Activated CD4-positive, alpha-beta memory T cell treated with anti-CD3 and anti-CD28 coated beads for 36 hours (primary cell): ENCODE measurements around the gene CADM2. TPM values are rescaled to one million over a fixed set of nuclear protein-coding genes. Genes with fewer than 3 reads are reported as not detected.
A peak's percentile ranks its signal among the peaks of the same experiment; 100 is the strongest.
"Not testable (repeated sequence)": the region's sequence is repeated elsewhere in the genome, so short reads cannot be mapped to it uniquely, and the experiment has no call there.

Experiments used
- CTCF ChIA-PET: fragments of 350-600 bp; sonication (Branson Sonifier 250); formaldehyde crosslinking; loops from one replicate; lab custom pipeline; 2021; ENCODE audit warnings: antibody characterized with exemption, inconsistent platforms; lab: Charles Lee
- POLR2A ChIA-PET: fragments of 350-600 bp; sonication (Branson Sonifier 250); formaldehyde crosslinking; loops from one replicate; lab custom pipeline; 2021; ENCODE audit warnings: antibody characterized with exemption; lab: Charles Lee
- DNase-seq: peaks from one replicate; pipeline ENCODE4 v3.0.0-alpha.2; 2020
- H3K27ac Mint-ChIP-seq: one replicate; pipeline ENCODE4 v1.8.0; 2021; ENCODE audit warnings: mixed read lengths
- H3K27me3 Mint-ChIP-seq: one replicate; pipeline ENCODE4 v1.8.0; 2021; ENCODE audit warnings: mixed read lengths
- H3K36me3 Mint-ChIP-seq: one replicate; pipeline ENCODE4 v1.8.0; 2021; ENCODE audit warnings: mixed read lengths
- H3K4me1 Mint-ChIP-seq: one replicate; pipeline ENCODE4 v1.8.0; 2021; ENCODE audit warnings: low read depth, mixed read lengths
- H3K4me3 Mint-ChIP-seq: one replicate; pipeline ENCODE4 v1.8.0; 2021; ENCODE audit warnings: mild to moderate bottlenecking, mixed read lengths
- H3K9me3 Mint-ChIP-seq: one replicate; pipeline ENCODE4 v1.8.0; 2021; ENCODE audit warnings: mixed read lengths
- intact Hi-C: fragments of 100-400 bp; cut with micrococcal nuclease; formaldehyde crosslinking; loops from one replicate; pipeline ENCODE4 v1.15.1; 2023
- total RNA-seq, 2 experiments: library from RNA; stranded (reverse); gene quantifications; one replicate each; pipeline ENCODE4 v1.2.3, GENCODE V29; 2021

Gene CADM2
- total RNA-seq, 2 experiments from 2014 or later: not detected

GRCh38 chr3:85481411-85482212, 522.8 kb downstream of the CADM2 start:
- intact Hi-C loops: no loop called here
- ChIA-PET POLR2A (no interaction called here), CTCF (no interaction called here)
- no peak for DNase-seq
- no peak overlapping the region for H3K4me3 Mint-ChIP-seq
- H3K36me3 Mint-ChIP-seq: no peaks in the 10 kb centered on the region
- H3K27me3 Mint-ChIP-seq: no peaks in the 10 kb centered on the region
- peaks cover 2% of the 10 kb centered on the region for H3K9me3 Mint-ChIP-seq
- no peaks in the 10 kb centered on the region for H3K4me1 Mint-ChIP-seq
- no peak overlapping the region for H3K27ac Mint-ChIP-seq

GRCh38 chr3:85482213-85482490, 523.4 kb downstream of the CADM2 start:
- Mint-ChIP-seq H3K4me3 (no peak overlapping the region), H3K9me3 (peaks cover 2% of the 10 kb centered on the region), H3K36me3 (no peaks in the 10 kb centered on the region), H3K4me1 (no peaks in the 10 kb centered on the region), H3K27me3 (no peaks in the 10 kb centered on the region), H3K27ac (no peak overlapping the region)
- CTCF ChIA-PET: no interaction called here
- DNase-seq: no peak
- intact Hi-C loops: no loop called here
- POLR2A ChIA-PET: no interaction called here

GRCh38 chr3:85483986-85484385, 525.2 kb downstream of the CADM2 start:
- no peaks in the 10 kb centered on the region for H3K4me1 Mint-ChIP-seq
- H3K27ac Mint-ChIP-seq: no peak overlapping the region
- ChIA-PET POLR2A (no interaction called here), CTCF (no interaction called here)
- no peak for DNase-seq
- intact Hi-C loops: no loop called here
- H3K27me3 Mint-ChIP-seq: no peaks in the 10 kb centered on the region
- H3K36me3 Mint-ChIP-seq: no peaks in the 10 kb centered on the region
- H3K4me3 Mint-ChIP-seq: no peak overlapping the region
- H3K9me3 Mint-ChIP-seq: peaks cover 2% of the 10 kb centered on the region

- no peaks in the 10 kb centered on the region for H3K36me3 Mint-ChIP-seq
- DNase-seq: no peak
- no peaks in the 10 kb centered on the region for H3K27me3 Mint-ChIP-seq
- H3K9me3 Mint-ChIP-seq: peaks cover 2% of the 10 kb centered on the region
- intact Hi-C loops: no loop called here
- no peaks in the 10 kb centered on the region for H3K4me1 Mint-ChIP-seq
- ChIA-PET POLR2A (no interaction called here), CTCF (no interaction called here)
- no peak overlapping the region for H3K27ac Mint-ChIP-seq
- no peak overlapping the region for H3K4me3 Mint-ChIP-seq
Measured at GRCh38 chr3:85487375-85487774, 528.6 kb downstream of the CADM2 start.

GRCh38 chr3:85495602-85496001, 536.8 kb downstream of the CADM2 start:
- no peak overlapping the region for H3K4me3 Mint-ChIP-seq
- H3K27ac Mint-ChIP-seq: no peak overlapping the region
- H3K4me1 Mint-ChIP-seq: no peaks in the 10 kb centered on the region
- DNase-seq: no peak
- CTCF ChIA-PET: no interaction called here
- no peaks in the 10 kb centered on the region for H3K27me3 Mint-ChIP-seq
- peaks cover 9% of the 10 kb centered on the region for H3K9me3 Mint-ChIP-seq
- intact Hi-C loops: no loop called here
- H3K36me3 Mint-ChIP-seq: no peaks in the 10 kb centered on the region
- POLR2A ChIA-PET: no interaction called here

- H3K36me3 Mint-ChIP-seq: no peaks in the 10 kb centered on the region
Measured at GRCh38 chr3:85498177-85498576, 539.4 kb downstream of the CADM2 start.

GRCh38 chr3:85502148-85502875, 543.5 kb downstream of the CADM2 start:
- intact Hi-C loops: no loop called here
- ChIA-PET CTCF (no interaction called here), POLR2A (no interaction called here)
- Mint-ChIP-seq H3K4me3 (no peak overlapping the region), H3K9me3 (peaks cover 12% of the 10 kb centered on the region), H3K36me3 (no peaks in the 10 kb centered on the region), H3K27ac (no peak overlapping the region), H3K4me1 (no peaks in the 10 kb centered on the region), H3K27me3 (no peaks in the 10 kb centered on the region)
- no peak for DNase-seq

More at GRCh38 chr3:85498177-85498576, 539.4 kb downstream of the CADM2 start:
- no peak overlapping the region for H3K27ac Mint-ChIP-seq
- no peak overlapping the region for H3K4me3 Mint-ChIP-seq
- POLR2A ChIA-PET: no interaction called here
- H3K9me3 Mint-ChIP-seq: peaks cover 10% of the 10 kb centered on the region
- H3K27me3 Mint-ChIP-seq: no peaks in the 10 kb centered on the region
- H3K4me1 Mint-ChIP-seq: no peaks in the 10 kb centered on the region
- intact Hi-C loops: no loop called here
- CTCF ChIA-PET: no interaction called here
- DNase-seq: no peak

GRCh38 chr3:85504129-85504784, 545.5 kb downstream of the CADM2 start:
- DNase-seq, POLR2A ChIA-PET, H3K9me3 Mint-ChIP-seq, H3K27ac Mint-ChIP-seq, H3K27me3 Mint-ChIP-seq, H3K4me1 Mint-ChIP-seq, intact Hi-C loops, H3K36me3 Mint-ChIP-seq, CTCF ChIA-PET: not testable (repeated sequence)
- peak overlapping the region; percentile 51 for H3K4me3 Mint-ChIP-seq

- H3K4me3 Mint-ChIP-seq, intact Hi-C loops, CTCF ChIA-PET: not testable (repeated sequence)
Measured at GRCh38 chr3:85504785-85505511, 546.2 kb downstream of the CADM2 start.

GRCh38 chr3:85507052-85507451, 548.3 kb downstream of the CADM2 start:
- intact Hi-C loops, H3K4me3 Mint-ChIP-seq, H3K4me1 Mint-ChIP-seq, H3K27me3 Mint-ChIP-seq, POLR2A ChIA-PET, H3K9me3 Mint-ChIP-seq, DNase-seq, H3K27ac Mint-ChIP-seq, CTCF ChIA-PET, H3K36me3 Mint-ChIP-seq: not testable (repeated sequence)

More at GRCh38 chr3:85504785-85505511, 546.2 kb downstream of the CADM2 start:
- H3K9me3 Mint-ChIP-seq, POLR2A ChIA-PET, H3K4me1 Mint-ChIP-seq, H3K36me3 Mint-ChIP-seq, H3K27ac Mint-ChIP-seq, H3K27me3 Mint-ChIP-seq, DNase-seq: not testable (repeated sequence)

- ChIA-PET POLR2A (no interaction called here), CTCF (no interaction called here)
- peaks cover 6% of the 10 kb centered on the region for H3K9me3 Mint-ChIP-seq
- no peaks in the 10 kb centered on the region for H3K4me1 Mint-ChIP-seq
- H3K27me3 Mint-ChIP-seq: no peaks in the 10 kb centered on the region
- H3K36me3 Mint-ChIP-seq: no peaks in the 10 kb centered on the region
- no peak for DNase-seq
- H3K4me3 Mint-ChIP-seq: no peak overlapping the region
- intact Hi-C loops: no loop called here
- H3K27ac Mint-ChIP-seq: no peak overlapping the region
Measured at GRCh38 chr3:85508659-85509058, 549.9 kb downstream of the CADM2 start.

- intact Hi-C loops: no loop called here
- Mint-ChIP-seq H3K4me3 (no peak overlapping the region), H3K27ac (no peak overlapping the region), H3K27me3 (no peaks in the 10 kb centered on the region), H3K4me1 (no peaks in the 10 kb centered on the region), H3K36me3 (no peaks in the 10 kb centered on the region), H3K9me3 (no peaks in the 10 kb centered on the region)
- ChIA-PET POLR2A (no interaction called here), CTCF (no interaction called here)
- DNase-seq: no peak
Measured at GRCh38 chr3:85516146-85516545, 557.4 kb downstream of the CADM2 start.
